ENCODE data around the gene ST8SIA1.
A peak's percentile ranks its signal among the peaks of the same experiment; 100 is the strongest.

Gene ST8SIA1

DNA sequence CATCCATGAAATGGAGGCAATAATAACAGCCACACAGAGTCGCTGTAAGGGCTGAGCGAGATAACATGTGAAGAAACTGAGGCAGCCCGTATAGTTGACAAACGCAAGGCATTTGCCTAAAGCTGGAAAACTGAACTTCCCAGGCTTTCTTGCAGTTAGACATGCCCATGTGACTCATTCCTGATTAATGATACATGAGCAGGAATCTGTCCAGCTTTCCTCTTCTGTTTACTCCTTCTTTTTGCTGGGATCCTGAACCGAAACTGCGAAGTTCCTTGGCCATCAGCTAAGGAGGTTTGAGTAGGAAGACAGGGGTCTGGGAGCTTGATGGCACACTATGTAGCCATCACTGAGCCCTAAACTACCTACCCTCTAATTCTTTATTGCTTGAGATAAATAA lies 52.2 kb downstream of the ST8SIA1 start:
- no peak for DNase-seq

DNA sequence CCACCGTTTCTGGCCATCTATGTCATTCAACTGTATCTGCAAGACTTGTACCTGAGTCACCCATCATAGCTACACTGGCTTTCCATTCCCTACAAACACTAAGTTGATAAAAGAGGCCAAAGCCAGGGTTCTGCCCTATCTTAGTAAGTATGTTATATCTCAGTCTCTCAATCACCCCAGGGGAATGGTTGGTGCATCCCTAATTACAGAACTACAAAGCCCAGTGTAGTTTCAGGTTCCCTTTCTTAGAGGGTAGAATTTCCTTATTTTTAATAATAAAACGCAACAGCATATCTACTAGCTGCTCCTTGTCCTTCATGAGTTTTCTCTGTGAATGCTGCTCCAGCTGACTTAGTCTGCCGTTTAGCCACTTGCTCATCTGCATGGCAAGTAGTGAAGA lies 57.6 kb downstream of the ST8SIA1 start:
- no peak for DNase-seq

DNA sequence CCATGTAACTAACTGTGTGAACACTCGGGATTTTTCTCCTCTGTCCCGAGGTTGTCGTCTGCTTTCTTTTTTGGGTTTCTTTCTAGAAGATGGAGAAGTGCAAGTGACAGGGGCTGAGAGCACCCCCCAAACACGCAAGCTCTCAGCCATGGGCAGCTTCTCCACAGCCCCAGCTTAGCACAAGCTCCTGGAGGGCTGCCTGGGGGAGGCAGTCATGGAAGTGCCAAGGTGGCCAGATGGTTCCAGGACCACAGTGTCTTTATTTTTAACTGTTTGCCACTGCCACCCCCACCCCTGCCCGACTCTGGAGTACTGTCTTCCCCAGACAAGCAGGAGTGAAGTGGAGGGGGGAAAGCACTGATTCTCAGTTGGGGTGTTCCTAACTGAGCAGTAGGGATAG lies 58.2 kb downstream of the ST8SIA1 start:
- no peak for DNase-seq

DNA sequence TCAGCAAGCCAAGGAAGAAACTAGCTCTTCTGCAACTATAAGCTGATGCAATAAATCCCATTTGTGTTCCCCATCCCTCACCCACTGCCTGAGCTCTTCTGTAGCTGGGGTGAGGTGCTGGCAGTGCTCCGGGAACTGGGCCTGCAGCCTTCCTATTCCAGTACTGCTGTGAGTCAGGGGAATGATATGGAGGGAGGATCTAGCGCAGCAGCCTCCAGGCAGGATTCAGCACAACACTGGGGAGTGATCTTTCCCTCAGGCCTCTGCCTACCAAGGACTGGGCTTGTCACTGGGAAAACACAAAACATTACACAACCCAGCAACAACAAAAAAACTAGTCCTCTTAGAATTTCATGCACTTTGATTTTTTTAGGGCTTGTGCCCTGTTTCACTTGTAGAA lies 58.7 kb downstream of the ST8SIA1 start:
- DNase-seq, result peak; percentile 58

DNA sequence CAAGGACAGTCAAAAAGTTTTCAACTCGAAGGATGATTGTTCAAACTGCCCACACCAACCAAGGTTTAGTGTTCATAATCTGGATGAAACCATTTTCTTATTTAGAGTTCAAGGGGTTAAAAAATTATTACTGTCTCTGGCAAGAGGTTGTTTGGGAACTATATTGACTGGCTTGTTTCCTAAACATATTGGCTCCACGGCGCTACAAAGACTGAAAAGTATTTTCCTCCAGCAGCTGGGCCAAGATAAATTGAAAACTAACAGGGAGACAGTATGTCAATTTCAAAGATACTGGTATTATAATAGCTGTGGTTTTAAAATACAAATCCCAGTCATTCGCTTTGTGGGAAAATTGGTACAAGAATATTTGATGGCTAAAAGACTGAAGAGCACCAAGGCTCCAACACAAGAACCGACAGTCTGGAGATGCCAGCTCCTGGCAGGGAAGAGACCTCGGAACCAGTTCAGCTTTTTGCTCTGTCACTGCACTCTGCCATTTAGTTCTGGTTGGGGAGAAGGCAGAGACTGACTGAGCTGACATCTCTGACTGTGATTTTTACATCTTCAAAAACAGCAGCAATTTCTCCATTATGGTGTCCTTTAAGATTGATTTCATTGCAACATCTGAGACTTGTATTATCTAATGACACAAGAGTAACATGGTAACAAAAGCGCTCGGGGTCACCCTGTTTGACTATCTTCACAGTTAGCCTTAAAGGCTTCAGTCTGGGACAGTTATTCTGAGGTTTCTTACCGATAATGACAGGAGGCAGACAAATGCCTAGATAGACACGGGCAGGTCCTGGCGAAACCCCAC lies 62.0 kb downstream of the ST8SIA1 start:
- no peak for DNase-seq

DNA sequence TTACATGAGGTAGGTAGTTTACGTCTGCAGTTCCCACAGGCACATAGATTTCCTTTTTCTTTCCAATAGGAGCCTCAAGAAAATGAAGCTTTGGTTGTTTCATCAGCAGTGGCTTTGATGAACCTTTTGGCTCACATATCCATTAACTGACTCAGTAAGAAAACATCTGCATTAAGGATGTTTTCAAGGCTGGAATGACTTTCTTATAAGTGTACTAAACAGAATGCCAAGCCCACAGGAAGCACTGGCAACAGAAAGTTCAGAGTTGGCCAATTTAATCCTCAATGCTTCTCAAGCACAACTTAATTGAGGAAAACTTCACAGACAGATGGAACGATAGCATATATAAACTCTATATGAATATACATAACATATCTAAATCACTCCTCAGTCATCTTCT lies 63.5 kb downstream of the ST8SIA1 start:
- no peak for DNase-seq

DNA sequence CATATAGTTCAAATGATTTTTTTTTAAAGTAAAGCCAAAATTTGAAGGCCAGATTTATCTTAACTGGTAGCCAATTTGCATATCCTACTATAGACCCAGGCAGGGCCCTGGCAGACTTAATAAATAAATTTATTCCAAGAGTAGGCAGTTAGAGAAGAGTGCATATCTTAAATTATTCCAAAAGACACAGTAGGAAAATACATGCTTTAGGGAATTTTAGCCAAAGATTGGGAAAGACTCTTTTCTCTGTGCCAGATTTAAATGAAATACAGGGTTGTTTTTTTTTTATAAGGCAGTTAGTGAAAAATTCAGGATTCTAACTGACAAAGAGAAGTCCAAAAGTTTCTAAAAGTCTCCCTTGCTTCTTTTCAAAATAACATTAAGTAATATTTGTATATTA lies 65.5 kb downstream of the ST8SIA1 start:
- DNase-seq, result no peak

DNA sequence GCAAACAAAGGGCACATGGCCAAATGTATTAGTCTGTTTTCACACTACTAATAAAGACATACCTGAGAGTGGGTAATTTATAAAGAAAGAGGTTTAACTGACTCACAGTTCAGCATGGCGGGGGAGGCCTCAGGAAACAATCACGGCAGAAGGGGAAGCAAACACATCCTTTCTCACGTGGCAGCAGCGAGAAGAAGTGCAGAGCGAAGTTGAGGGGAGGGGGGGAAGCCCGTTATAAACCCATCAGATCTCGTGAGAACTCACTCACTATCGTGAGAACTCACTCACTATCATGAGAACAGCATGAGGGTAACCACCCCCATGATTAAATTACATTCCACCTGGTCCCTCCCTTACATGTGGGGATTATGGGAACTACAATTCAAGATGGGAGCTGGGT lies 66.1 kb downstream of the ST8SIA1 start:
- DNase-seq, result no peak

DNA sequence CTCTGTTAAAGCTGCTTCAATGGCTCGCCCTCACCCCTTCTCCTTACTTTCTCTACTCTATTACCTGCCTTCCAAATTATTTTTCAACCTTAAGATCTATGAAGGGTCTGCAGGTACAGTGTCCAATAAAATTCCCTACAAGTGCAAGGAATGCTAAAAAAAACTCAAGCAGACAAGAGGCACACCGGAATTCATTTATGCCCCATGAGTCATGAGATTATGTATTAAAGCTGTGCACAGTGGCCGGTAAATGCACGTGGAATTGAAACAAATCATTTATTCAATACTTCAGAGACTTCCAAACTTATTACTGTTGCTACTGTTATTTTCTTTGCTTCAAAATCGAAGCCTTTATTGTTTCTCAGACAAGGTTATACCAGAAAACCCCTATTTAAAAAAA lies 68.4 kb downstream of the ST8SIA1 start:
- no peak for DNase-seq

DNA sequence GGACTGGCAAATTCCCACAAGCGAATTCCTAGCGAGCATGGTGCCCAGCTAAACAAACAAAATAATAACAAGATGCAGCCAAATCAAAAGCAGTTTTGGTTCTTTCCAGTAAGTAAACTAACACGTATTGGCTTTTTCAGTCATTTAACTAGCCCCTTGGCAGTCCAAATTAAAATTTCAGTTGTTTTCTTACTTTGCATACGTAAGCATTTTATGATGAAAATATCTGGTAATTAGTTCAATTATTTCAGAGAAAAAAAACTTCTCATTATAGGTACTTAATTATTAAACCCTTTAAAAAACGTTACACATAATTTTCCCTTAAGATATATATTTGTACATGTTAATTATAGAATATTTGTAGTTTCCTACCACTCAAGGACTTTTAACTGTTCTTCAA lies 70.1 kb downstream of the ST8SIA1 start:
- no peak for DNase-seq

DNA sequence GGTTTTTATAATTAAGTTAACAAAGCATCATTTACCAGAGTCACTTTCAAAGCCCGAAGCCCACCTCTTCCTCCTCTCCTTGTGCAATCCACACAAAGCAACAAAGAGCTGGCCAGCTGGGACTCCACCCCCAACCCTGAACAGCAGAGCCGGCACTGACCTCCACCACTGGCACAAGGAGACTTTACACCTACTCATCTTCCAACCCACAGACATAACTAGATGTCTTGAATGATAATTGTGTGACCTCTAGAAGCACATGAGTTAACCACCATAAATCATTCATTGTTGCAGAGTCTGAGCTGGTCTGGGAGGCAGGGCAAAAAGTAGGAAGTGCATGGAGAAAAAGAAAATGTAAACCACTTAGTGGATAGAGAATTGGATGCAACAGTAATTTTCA lies 72.2 kb downstream of the ST8SIA1 start:
- DNase-seq, result no peak

DNA sequence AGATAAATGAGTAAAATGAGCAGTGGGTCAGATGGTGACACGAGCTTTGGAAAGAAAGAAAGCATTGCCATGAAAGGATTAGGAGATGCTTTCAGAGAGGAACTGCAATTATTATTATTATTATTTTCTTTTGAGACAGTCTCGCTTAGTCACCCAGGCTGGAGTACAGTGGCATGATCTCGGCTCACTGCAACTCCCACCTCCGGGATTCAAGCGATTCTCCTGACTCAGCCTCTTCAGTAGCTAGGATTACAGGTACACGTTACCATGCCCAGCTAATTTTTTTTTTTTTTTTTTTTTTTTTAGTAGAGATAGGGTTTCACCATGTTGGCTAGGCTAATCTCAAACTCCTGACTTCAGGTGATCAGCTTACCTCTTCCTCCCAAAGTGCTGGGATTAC lies 77.4 kb downstream of the ST8SIA1 start:
- no peak for DNase-seq

DNA sequence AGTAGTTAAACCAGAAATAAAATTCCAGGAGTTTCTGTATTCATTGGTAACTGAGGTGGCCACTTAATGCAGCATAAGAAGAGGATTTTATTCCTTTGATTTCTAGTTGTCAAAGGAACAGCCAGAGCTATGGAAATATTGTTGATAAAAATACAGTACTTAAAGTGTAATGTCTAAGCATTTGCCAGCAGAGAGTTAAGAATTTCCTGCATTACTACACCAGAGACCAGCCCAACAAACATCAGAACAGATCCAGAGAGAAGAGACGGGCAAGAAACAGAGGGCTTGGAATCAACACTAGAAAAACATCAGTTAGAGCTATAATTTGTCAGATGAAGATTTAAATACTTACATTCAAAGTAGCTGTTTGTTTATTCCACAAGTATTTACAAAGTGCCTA lies 77.9 kb downstream of the ST8SIA1 start:
- no peak for DNase-seq

DNA sequence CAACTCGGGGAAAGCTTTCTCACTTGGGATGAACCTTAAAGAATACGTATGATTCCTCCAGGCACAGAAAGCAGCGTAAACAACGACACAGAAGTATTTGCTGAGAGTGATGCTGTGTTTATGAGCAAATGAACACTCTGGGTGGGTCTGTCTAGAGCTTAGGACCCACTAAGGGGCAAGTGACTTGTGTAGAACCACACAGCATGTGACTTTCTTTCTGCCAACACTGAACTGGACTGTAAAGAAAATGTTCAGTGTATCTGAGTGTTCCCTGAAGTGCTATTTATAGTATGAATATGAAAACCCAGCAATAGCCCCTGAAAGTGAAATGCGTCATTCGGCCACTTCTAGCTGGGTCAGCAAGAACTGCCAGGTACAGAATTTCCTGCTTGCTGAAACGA lies 78.5 kb downstream of the ST8SIA1 start:
- peak; percentile 49 for DNase-seq

DNA sequence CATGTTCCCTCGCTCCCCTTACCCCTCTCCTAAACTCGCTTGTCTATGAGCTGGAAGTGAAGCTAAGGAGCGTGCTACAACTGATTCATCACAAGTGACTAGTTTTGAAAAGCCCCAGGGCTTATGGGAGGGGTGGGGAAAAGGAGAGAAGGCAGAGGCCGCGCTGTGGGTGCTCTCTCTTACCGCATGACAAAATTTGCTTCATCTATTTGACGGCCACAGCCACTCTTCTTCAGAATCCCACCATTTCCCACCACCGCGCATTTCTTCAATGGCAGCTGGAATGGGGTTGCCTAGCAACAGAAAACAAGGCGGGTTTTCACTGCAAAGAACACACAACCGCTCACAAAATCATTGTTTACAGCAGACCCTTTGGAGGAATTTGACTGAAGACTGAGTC lies 79.4 kb downstream of the ST8SIA1 start:
- DNase-seq, result peak; percentile 40

DNA sequence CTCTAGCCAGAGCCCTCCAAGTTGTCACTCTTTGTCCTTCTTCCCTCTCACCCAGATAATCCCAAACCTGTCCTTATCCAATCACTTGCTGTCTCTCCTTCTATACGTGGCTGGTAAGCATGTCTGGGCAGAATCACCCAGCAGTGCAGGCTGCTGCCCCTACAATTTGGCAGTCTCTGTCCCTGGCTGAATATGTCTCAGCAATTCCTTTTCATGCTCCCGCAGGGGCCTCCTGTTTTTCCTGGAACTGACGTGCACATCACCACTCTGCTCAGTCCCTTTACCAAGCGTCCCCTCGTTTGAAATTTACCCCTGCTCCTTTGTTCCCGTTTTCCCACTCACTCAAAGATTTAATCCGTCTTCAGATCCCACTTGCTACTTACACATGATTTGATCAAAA lies 80.0 kb downstream of the ST8SIA1 start:
- DNase-seq, result no peak

DNA sequence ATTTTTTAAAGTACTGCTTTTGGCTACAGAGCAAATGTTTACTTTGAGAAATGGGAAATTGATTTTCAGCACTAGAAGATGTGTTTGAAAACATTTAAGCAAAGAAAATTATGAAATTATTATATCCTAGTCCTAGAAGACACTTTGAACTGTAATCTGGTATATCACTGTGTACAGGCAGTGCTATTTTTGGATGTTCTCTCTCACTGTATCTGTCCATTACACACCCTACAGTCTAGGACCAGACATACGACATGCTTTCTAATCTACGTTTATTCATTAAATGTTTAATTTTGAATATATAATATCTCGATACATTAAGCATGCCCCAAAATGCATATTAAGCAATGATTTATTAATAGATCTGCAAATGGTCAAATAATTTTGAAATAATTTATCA lies 82.5 kb downstream of the ST8SIA1 start:
- DNase-seq, result no peak

DNA sequence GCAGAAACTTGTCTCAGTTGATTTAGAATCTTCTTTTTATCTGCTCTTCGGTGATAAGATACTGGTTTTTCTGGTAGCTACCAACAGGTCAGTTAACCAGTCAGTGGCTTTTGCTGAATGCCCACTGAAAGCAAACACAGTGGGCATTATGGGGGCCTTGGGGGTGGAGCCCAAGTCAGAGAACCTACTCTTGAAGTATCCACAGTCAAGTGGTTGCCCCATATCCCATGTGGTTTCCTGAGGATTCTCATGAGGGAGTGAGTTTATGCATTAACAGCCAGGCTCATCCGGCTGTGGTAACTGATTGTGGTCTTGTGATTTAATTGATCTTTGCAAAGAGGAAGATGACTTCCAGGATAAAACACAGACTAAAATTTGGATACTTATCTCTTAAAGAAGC lies 83.7 kb downstream of the ST8SIA1 start:
- DNase-seq, result no peak

DNA sequence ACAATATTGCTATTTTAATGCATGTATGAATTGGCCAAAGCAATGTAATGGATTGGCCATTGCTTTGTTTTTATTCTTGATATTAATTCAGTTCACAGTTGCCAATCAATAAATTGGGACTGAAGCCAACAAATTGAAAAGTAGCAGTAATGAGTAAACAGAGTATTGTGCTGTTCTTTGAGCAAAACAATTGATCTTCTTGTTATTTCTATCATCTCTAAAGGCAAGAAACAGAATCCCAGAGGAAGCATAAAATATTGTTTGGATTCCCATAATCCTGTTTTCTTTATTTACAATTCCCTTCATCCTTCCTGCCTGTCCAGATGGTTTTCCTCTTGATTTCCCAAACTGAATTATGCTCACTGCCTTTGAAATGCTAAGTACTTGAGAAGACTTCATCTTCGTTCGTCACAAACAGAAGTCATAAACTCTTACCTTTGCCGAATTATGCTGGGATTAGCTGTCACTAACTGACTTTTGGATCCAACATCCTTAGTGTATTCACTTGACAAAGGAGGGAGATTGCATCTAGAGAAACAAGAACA lies 85.9 kb downstream of the ST8SIA1 start:
- no peak for DNase-seq

DNA sequence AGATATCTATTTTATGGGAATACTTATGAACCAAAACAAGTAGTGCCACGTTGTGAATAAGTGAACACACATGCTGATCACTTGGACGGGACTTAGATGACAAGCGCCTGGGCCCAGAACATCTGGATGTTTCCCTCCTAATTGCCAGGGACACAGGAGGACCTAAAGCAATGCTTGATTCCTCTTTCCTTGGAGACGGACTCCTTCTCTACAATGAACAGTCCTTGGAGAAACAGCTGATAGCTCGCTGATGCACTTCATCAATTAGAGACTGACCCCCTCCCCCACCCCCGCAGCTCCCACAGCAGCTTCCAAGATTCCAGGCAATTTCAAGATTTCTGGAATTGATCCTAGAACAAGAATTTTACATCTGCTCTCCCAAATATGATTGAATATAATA lies 86.4 kb downstream of the ST8SIA1 start:
- peak; percentile 56 for DNase-seq

DNA sequence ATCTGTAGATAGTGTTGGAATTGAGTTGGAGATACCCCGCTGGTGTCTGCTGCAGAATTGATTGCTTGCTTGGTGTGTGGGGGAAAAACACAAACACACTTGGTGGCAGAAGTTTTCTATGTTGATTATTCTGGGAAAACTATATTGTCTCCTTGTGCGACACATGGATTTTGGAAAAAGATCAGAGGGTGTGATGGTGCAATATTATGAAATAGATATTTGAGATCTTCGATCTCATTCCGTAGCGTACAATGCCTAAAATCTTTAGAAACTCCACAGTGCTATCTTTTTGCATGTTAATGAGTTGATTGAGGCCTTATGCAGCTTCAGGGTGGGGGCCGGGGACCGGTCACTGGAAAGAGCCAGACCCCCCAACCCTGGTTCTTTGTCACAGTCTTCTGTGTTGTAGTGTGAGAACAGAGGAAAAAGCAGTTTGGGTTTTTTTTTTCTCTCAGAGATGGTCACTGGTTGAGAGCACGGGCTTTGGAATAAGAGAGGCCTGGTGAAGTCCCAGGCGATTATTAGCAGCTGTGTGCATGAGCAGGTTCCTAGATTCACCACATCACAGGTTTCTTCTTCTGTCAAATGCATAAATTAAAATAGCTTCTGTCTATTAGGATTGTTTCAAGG lies 88.2 kb downstream of the ST8SIA1 start:
- no peak for DNase-seq

DNA sequence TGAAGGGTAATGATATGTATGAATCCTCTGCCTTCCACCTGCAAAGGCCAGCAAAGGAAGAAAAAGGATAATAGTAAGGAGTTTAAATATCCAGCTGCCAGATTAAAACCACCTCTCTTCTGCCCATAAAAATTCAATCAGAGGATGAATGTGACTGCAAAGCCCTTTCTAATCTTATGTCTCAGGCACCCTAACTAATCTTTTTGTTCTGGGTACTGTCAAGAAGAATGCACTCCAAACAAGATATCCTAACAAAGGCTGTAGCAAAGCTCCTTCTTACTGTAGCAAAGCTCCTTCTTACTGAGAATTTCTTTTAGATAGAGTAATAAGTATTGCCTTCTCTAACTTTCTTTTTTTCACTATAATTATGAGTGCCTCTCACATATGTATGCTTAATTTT lies 91.8 kb downstream of the ST8SIA1 start:
- DNase-seq, result no peak

DNA sequence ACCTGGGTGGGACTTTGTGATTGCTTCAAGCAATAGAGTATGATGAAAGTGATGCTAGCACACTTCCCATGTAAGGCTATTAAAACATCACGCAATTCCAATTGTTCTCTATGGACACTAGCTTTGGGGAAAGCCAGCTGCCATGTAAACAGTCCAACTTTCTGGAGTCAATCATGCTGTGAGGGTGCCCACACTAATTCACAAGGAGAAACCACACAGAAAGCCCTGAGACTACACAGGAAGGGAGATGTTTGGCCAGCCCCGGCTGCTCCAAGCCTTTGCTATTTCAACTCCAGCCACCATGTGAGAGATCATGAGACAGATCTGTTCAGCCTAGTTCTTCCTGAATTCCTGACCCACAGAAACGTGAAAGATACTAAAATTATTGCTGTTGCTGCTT lies 96.3 kb downstream of the ST8SIA1 start:
- no peak for DNase-seq

DNA sequence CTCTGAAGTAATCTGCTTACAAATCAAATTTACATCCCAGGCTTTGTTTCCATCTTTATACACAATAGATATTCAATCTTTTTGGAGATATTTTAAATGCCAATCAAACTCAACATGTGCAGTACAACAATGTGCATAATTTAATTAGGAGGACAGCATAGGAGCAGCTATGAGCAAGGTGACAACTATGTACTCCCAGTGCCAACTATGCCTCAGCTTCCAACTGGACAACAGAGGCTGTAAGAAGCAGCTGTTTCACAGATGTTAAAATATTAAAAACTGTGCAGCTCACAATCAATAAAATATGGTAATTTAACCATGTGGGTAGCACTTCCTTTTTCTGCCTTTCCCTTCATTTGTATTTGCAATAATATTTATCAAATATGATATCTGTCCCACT lies 99.9 kb downstream of the ST8SIA1 start:
- no peak for DNase-seq

DNA sequence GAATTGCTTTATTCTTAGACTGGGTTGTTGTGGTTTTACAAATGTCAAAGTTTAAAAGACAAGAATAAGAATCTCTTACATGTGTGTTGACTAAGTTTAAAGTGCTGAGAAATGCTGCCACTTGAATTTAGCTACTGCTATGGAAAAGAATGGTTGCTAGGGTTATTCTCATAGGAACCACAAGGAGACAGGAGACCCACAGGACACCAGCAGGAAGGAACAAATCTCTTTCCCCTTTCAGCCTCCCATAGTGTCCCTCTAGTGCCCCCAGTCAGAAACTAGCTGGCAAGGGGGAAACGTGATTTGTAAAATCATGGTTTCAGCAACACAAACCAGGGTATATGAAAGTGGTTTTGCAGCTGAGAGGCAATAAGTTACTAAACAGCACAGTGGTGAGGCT lies 102.7 kb downstream of the ST8SIA1 start:
- no peak for DNase-seq

Data from left hindlimb (tissue), 1 donor.